ENCODE results near the gene GPR142.

The GPR142 gene

GRCh38 chr17:74379495-74380085 lies 12.3 kb downstream of the GPR142 start (continued):
- no peak for TF ChIP-seq ZNF639 (tag by site-specific recombination; IDR thresholded peaks at IDR 0.05)
- no peak for TF ChIP-seq ZNF26 (tag by site-specific recombination; IDR thresholded peaks at IDR 0.05)
- no peak for TF ChIP-seq ZNF76 (tag by site-specific recombination; IDR thresholded peaks at IDR 0.05; ENCODE audit: borderline replicate concordance, low read depth)
- TF ChIP-seq BCL6B (tag by site-specific recombination; IDR thresholded peaks at IDR 0.05) = no peak
- TF ChIP-seq ZNF560 (tag by site-specific recombination; IDR thresholded peaks at IDR 0.05; ENCODE audit: borderline replicate concordance) = no peak
- TF ChIP-seq ZNF155 (tag by site-specific recombination; IDR thresholded peaks at IDR 0.05) = no peak
- TF ChIP-seq ZNF157 (tag by site-specific recombination; IDR thresholded peaks at IDR 0.05) = no peak
- TF ChIP-seq ZSCAN5A (tag by site-specific recombination; IDR thresholded peaks at IDR 0.05) = no peak
- TF ChIP-seq ZNF580 (tag by site-specific recombination; IDR thresholded peaks at IDR 0.05) = no peak
- no peak for TF ChIP-seq ZNF473 (tag by site-specific recombination; IDR thresholded peaks at IDR 0.05)
- TF ChIP-seq ZNF48 (tag by site-specific recombination; IDR thresholded peaks at IDR 0.05) = no peak
- no peak for TF ChIP-seq OSR2 (tag by site-specific recombination; IDR thresholded peaks at IDR 0.05)
- no peak for TF ChIP-seq ZNF777 (tag by site-specific recombination; IDR thresholded peaks at IDR 0.05; ENCODE audit: borderline replicate concordance)
- no peak for TF ChIP-seq HIC1 (tag by site-specific recombination; IDR thresholded peaks at IDR 0.05)
- TF ChIP-seq ZNF768 (tag by site-specific recombination; IDR thresholded peaks at IDR 0.05) = no peak

- no peak overlapping the region for H3K4me3 ChIP-seq (ENCODE audit: low read depth, low read length)
- H3K27ac ChIP-seq (ENCODE audit: extremely low read depth, low read depth, low read length) = no peak overlapping the region
- no peaks in the 10 kb centered on the region for H3K36me3 ChIP-seq (ENCODE audit: control insufficient read depth in 2 of 2, insufficient read depth in 1 of 2, low read length in 2 of 2)
- CTCF ChIA-PET = interaction anchor here (0.6 to 15.0 kb wide), 19 partner anchors 8 to 156 kb away, joined by 3 to 453 read pairs (median 9); partner anchors contain the start of genes BTBD17 and GPR142
- POLR2A ChIA-PET = interaction anchor here (0.9 to 2.2 kb wide), 2 partner anchors 50 to 74 kb away, joined by 3 to 16 read pairs; no protein-coding TSS in a partner anchor
- H3K9me3 ChIP-seq (ENCODE audit: control insufficient read depth, insufficient read depth, low read depth, low read length) = no peaks in the 10 kb centered on the region
- H3K4me1 ChIP-seq (ENCODE audit: control insufficient read depth, insufficient read depth, low read length) = peaks cover 6% of the 10 kb centered on the region
- no peak for TF ChIP-seq ZFHX2 (tag by site-specific recombination; conservative IDR thresholded peaks at IDR 0.05)
- 0 out of 2 replicates have a peak, but pooled peaks have one; percentile 20 for TF ChIP-seq ZBTB20 (tag by site-specific recombination; IDR thresholded peaks at IDR 0.05)
- no peak for TF ChIP-seq PBX3 (CRISPR knock-in tag; IDR thresholded peaks at IDR 0.05)
- TF ChIP-seq ZBTB6 (tag by site-specific recombination; IDR thresholded peaks at IDR 0.05) = no peak
- no peak for TF ChIP-seq ZNF580 (tag by site-specific recombination; IDR thresholded peaks at IDR 0.05)
- TF ChIP-seq ZNF175 (tag by site-specific recombination; IDR thresholded peaks at IDR 0.05) = no peak
- 0 out of 2 replicates have a peak, but pooled peaks have one; percentile 32 for TF ChIP-seq GLIS2 (tag by site-specific recombination; IDR thresholded peaks at IDR 0.05)
- no peak for TF ChIP-seq ZNF530 (tag by site-specific recombination; IDR thresholded peaks at IDR 0.05; ENCODE audit: low read depth)
Measured at GRCh38 chr17:74380086-74380958, 13.0 kb downstream of the GPR142 start.
